ENCODE results near the gene LHX2. TPM values are rescaled to one million over a fixed set of nuclear protein-coding genes. Genes with fewer than 3 reads are reported as not detected.
A peak's percentile ranks its signal among the peaks of the same experiment; 100 is the strongest.

Gene LHX2
- total and polyA plus RNA-seq, 8 donors, result not detected

DNA sequence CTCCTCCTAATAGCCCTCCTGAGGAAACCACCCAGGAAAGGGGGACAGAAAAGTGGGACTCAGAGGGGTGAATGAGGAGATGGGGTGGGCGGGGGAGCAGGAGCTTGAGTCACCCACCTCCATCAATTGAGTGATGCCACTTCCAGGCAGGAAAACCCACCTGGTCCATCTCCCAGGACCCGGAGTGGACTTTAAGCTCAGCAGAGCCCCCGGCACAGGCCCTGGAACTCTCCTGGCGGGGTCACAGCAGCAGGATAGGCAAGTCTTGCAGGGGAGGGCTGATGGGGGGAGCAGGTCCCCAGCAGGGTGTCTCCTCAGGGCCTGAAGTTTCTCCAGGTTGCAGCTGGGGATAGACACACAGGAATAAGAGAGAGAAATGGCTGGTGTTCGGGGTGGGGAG lies 40.8 kb downstream of the LHX2 start:
- intact Hi-C loops (cut with DNase I), result no loop called here
- FAIRE-seq (no peak), ATAC-seq (no peak), DNase-seq (no peak)
- no peaks in the 10 kb centered on the region for H3K36me3 ChIP-seq
- TF ChIP-seq, protein P1, sequence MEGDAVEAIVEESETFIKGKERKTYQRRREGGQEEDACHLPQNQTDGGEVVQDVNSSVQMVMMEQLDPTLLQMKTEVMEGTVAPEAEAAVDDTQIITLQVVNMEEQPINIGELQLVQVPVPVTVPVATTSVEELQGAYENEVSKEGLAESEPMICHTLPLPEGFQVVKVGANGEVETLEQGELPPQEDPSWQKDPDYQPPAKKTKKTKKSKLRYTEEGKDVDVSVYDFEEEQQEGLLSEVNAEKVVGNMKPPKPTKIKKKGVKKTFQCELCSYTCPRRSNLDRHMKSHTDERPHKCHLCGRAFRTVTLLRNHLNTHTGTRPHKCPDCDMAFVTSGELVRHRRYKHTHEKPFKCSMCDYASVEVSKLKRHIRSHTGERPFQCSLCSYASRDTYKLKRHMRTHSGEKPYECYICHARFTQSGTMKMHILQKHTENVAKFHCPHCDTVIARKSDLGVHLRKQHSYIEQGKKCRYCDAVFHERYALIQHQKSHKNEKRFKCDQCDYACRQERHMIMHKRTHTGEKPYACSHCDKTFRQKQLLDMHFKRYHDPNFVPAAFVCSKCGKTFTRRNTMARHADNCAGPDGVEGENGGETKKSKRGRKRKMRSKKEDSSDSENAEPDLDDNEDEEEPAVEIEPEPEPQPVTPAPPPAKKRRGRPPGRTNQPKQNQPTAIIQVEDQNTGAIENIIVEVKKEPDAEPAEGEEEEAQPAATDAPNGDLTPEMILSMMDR (IDR thresholded peaks at IDR 0.05), result no peak
- no peak overlapping the region for H3K4me3 ChIP-seq
- no peaks in the 10 kb centered on the region for H3K27me3 ChIP-seq
- H3K4me1 ChIP-seq, result no peaks in the 10 kb centered on the region
- WGBS, 2 donors, result 79 to 94% methylated on average over 5 of the region's 5 CpGs
- no peaks in the 10 kb centered on the region for H3K9me3 ChIP-seq
- no peak overlapping the region for H3K27ac ChIP-seq

DNA sequence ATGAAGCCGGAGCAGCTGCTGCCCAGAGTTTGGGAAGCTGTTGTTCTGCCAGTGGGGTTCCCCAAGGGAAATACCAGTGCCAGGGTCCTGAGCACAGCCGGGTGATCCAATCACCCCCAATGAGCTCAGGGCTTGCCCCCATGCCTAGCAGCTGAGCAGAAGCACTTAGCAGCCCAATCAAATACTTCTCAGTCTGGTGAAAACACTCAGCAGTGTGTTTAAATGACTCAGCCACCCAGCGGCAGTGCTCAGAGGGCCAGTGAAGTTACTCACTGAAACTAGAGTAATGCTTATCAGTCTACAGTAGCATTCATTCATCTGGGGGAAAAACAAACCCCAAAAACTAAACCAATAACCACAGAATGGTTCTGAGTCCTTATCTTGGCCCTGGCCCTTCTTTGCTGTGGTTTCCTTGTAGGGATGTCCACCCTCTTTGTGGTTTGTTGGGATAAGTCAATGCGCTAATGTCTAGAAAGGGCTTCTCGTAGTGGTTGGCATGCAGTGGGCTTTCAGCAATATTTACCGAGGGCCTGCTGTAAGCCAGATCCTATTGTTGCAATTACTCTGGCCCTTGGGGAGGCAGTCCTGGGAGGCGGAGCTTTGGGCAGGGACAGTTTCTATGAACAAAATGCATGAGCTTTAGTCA lies 43.1 kb downstream of the LHX2 start:
- WGBS, 2 donors, result 70 to 77% methylated on average over 7 of the region's 7 CpGs
- Histone ChIP-seq H3K4me3 (no peak overlapping the region), H3K9me3 (no peaks in the 10 kb centered on the region), H3K36me3 (no peaks in the 10 kb centered on the region), H3K4me1 (no peaks in the 10 kb centered on the region), H3K27me3 (no peaks in the 10 kb centered on the region), H3K27ac (no peak overlapping the region)
- DNase-seq, result no peak
- FAIRE-seq, result no peak
- ATAC-seq, result peak in 2 of 4 donors; percentile 29 to 35
- intact Hi-C loops (cut with DNase I), result no loop called here
- TF ChIP-seq, protein P1 (IDR thresholded peaks at IDR 0.05), result no peak

DNA sequence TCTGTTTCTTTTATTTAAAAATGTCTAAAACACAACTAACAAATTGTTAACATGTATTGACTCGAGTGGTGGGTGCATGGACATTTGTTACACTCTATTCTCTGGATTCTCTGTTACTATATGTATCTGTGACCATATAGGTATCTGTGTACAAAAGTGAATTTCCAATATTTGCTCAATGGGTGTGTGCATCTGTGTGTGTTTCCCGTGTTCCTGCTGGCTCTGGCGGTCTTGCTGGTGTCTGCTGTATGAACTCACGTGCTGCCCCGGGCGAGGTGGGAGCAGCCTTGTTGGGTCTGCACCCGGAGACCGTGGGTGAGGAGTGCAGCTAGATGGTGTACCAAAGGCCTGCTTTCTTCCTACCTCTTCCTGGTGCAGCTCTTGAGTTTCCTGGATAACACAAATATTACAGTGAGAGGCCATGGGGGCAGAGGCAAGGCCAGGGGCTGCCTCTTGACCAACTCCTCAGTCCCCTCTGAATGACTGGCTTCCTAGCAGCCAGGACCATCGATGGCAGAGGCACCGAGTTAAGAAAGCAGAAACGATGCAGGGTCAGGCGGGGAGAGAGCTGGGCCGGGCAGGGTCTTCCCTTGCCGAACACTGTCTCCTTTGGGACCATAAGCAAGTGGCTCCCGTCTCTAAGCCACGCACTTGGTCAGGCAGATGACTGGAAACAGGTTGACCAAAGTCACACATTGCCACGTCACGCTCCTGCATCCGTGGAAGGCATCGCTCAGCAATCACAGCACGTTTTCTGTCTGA lies 49.5 kb downstream of the LHX2 start:
- no peak for ATAC-seq
- H3K4me1 ChIP-seq, result no peaks in the 10 kb centered on the region
- H3K9me3 ChIP-seq, result no peaks in the 10 kb centered on the region
- TF ChIP-seq, protein P1 (IDR thresholded peaks at IDR 0.05), result no peak
- WGBS, 2 donors, result 59 to 66% methylated on average over 21 of the region's 21 CpGs
- no peak for FAIRE-seq
- H3K4me3 ChIP-seq, result no peak overlapping the region
- no peak overlapping the region for H3K27ac ChIP-seq
- intact Hi-C loops (cut with DNase I), result no loop called here
- DNase-seq, result no peak
- no peaks in the 10 kb centered on the region for H3K27me3 ChIP-seq
- H3K36me3 ChIP-seq, result no peaks in the 10 kb centered on the region

DNA sequence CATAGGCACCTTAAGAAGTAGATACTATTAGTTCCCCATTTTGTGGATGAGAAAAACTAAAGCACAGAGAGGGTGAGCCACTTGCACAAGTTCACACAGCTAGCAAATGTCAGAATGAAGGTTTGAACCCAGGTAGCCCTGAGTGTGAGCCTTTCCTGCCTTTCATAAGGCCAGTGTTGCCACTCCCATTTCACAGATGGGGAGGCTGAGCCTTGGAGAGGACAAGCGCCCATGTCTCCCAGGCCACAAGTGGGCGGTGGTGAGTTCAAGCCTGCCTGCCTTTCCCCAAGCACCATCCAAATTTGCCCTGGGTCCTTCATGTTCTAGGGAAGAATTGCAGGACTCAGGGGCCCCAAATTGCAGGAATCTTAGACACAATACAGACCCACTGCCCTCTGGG lies 50.6 kb downstream of the LHX2 start:
- H3K27me3 ChIP-seq, result no peaks in the 10 kb centered on the region
- no peak overlapping the region for H3K4me3 ChIP-seq
- ATAC-seq (no peak), FAIRE-seq (no peak), DNase-seq (no peak)
- no peaks in the 10 kb centered on the region for H3K4me1 ChIP-seq
- intact Hi-C loops (cut with DNase I), result no loop called here
- H3K9me3 ChIP-seq, result no peaks in the 10 kb centered on the region
- 82 to 89% methylated on average over 2 of the region's 2 CpGs for WGBS, 2 donors
- H3K27ac ChIP-seq, result no peak overlapping the region
- H3K36me3 ChIP-seq, result no peaks in the 10 kb centered on the region
- TF ChIP-seq, protein P1 (IDR thresholded peaks at IDR 0.05), result no peak
